K562 (cell line): ENCODE results near the gene WT1. TPM values are rescaled to one million over a fixed set of nuclear protein-coding genes. Genes with fewer than 3 reads are reported as not detected.

Source experiments
- E2F5 ChIP-seq: sonication (generic); formaldehyde crosslinking; IDR thresholded peaks from 2 replicates; pipeline ENCODE4 v1.8.0; 2022; ENCODE audit warnings: mild to moderate bottlenecking, missing genetic modification reagents
- E2F8 ChIP-seq: fragments of 450-650 bp; IDR thresholded peaks from 2 replicates; pipeline ENCODE4 v1.7.1; 2018; ENCODE audit warnings: mild to moderate bottlenecking, low read depth; ENCODE audit not compliant: partially characterized antibody
- FOS ChIP-seq: IDR thresholded peaks from 3 replicates; pipeline ENCODE4 v1.6.1; 2011; ENCODE audit not compliant: insufficient read length; ENCODE audit errors: extremely low read depth
- HINFP ChIP-seq: fragments of 450-650 bp; conservative IDR thresholded peaks from 2 replicates; pipeline ENCODE4 v1.6.1; 2016; ENCODE audit warnings: missing genetic modification characterization, low read depth, mild to moderate bottlenecking, control low read depth, missing compliant biosample characterization
- KLF16 ChIP-seq: IDR thresholded peaks from 2 replicates; pipeline ENCODE4 v1.6.1; 2016; ENCODE audit warnings: antibody characterized with exemption
- PHB2 ChIP-seq: fragments of 450-650 bp; IDR thresholded peaks from 2 replicates; pipeline ENCODE4 v1.6.1; 2017; ENCODE audit warnings: low read depth
- PTRF ChIP-seq: fragments of 450-650 bp; IDR thresholded peaks from 2 replicates; pipeline ENCODE4 v1.6.1; 2016; ENCODE audit warnings: mild to moderate bottlenecking, missing genetic modification characterization, missing compliant biosample characterization
- SIRT6 ChIP-seq: IDR thresholded peaks from one replicate; pipeline ENCODE4 v1.6.1; 2012; ENCODE audit warnings: low read depth, mild to moderate bottlenecking, control low read depth, inconsistent platforms, low read length, moderate library complexity
- SMAD2 ChIP-seq: fragments of 150-350 bp; IDR thresholded peaks from 2 replicates; pipeline ENCODE4 v1.6.1; 2014; ENCODE audit warnings: low read depth, mild to moderate bottlenecking, low read length
- SMARCB1 ChIP-seq: IDR thresholded peaks from 2 replicates; pipeline ENCODE4 v1.6.1; 2011; ENCODE audit warnings: improper control_type of control experiment, low read depth; ENCODE audit not compliant: insufficient read length
- SRF ChIP-seq, 2 experiments: fragments of 250-450, 450-650 bp in 1 of 2; sonication (Bioruptor Pico) in 1 of 2; sonication (generic) in 1 of 2; formaldehyde crosslinking; IDR thresholded peaks; 2 replicates each; pipeline versions ENCODE4 v1.5.0 to v1.5.1; 2020 to 2022; ENCODE audit warnings: mild to moderate bottlenecking in 1 of 2, missing genetic modification reagents in 1 of 2
- SRSF1 ChIP-seq: fragments of 200-400 bp; formaldehyde crosslinking; IDR thresholded peaks from 2 replicates; pipeline ENCODE4 v1.6.1; 2017; ENCODE audit warnings: mild to moderate bottlenecking, low read depth, low read length, moderate library complexity
- ZBTB49 ChIP-seq: sonication (generic); formaldehyde crosslinking; IDR thresholded peaks from 2 replicates; pipeline ENCODE4 v1.8.0; 2022; ENCODE audit warnings: missing genetic modification reagents, mild to moderate bottlenecking, borderline replicate concordance
- ZBTB5 ChIP-seq: fragments of 450-650 bp; IDR thresholded peaks from 2 replicates; pipeline ENCODE4 v1.6.1; 2017; ENCODE audit warnings: antibody characterized with exemption
- ZBTB7A ChIP-seq: IDR thresholded peaks from 2 replicates; pipeline ENCODE4 v1.6.1; 2011; ENCODE audit warnings: low read depth, mild to moderate bottlenecking, low read length, moderate library complexity, borderline replicate concordance; ENCODE audit not compliant: control insufficient read depth
- ZNF133 ChIP-seq: fragments of 250-450 bp; sonication (Bioruptor Pico); IDR thresholded peaks from 2 replicates; pipeline ENCODE4 v1.4.0; 2020; ENCODE audit warnings: mild to moderate bottlenecking
- ZNF696 ChIP-seq: fragments of 250-450 bp; sonication (Bioruptor Pico); conservative IDR thresholded peaks from 2 replicates; pipeline ENCODE4 v1.4.0; 2020; ENCODE audit warnings: mild to moderate bottlenecking, moderate library complexity
- ZNF717 ChIP-seq: fragments of 250-450 bp; sonication (Bioruptor Pico); IDR thresholded peaks from 2 replicates; pipeline ENCODE4 v1.5.0; 2021
- ZNF785 ChIP-seq: fragments of 250-450 bp; sonication (Bioruptor Pico); IDR thresholded peaks from 2 replicates; pipeline ENCODE4 v1.4.0; 2020; ENCODE audit warnings: mild to moderate bottlenecking
- polyA plus RNA-seq, 8 experiments: library from polyadenylated mRNA; depleted of rRNA in 4 of 8; stranded (reverse) in 5 of 8; unstranded in 3 of 8; fragments of >200 nt; fragmentation: Nextera tagmentation in 2 of 8; fragmentation: Illumina TruSeq in 1 of 8; extraction: Ambion mirVana in 2 of 8; extraction: Trizol in 1 of 8; gene quantifications; 2 replicates each; pipeline versions ENCODE4 v1.2.1 to v1.2.3, GENCODE V29; 2011 to 2014; ENCODE audit warnings: inconsistent platforms in 1 of 8, missing spikeins in 1 of 8
- total RNA-seq, 7 experiments: library from RNA; depleted of rRNA in 6 of 7; stranded (reverse); fragments of >200 nt in 6 of 7; fragmentation: Illumina TruSeq in 2 of 7; extraction: Trizol in 2 of 7; gene quantifications; 2 replicates each; pipeline versions ENCODE4 v1.2.1 to v1.2.3, GENCODE V29; 2011 to 2021; ENCODE audit warnings: low replicate concordance in 1 of 7

Gene WT1
- total and polyA plus RNA-seq, 9 of the 15 experiments (the other 6 are each of a cell fraction or from before 2014, with no cell fraction given) = 7.1 to 33.8 (median 19.4) TPM

GRCh38 chr11:32386770-32387377, 48.5 kb downstream of the WT1 start (continued):
- TF ChIP-seq ZNF133 (no peak), KLF16 (0 out of 2 replicates have a peak, but pooled peaks have one; percentile 14), SRSF1 (no peak), E2F8 (no peak), SRF (CRISPR knock-in tag; IDR thresholded peaks at IDR 0.05) (no peak), E2F5 (CRISPR knock-in tag) (no peak), SMAD2 (no peak), SMARCB1 (no peak), PHB2 (no peak), HINFP (no peak), ZBTB49 (no peak), ZNF717 (CRISPR knock-in tag) (no peak), ZNF696 (CRISPR knock-in tag) (no peak), PTRF (tag) (no peak), ZBTB5 (no peak), SIRT6 (no peak), ZNF785 (CRISPR knock-in tag) (no peak), ZBTB7A (no peak), FOS (peak; percentile 62)
